GM21447 (cell line): ENCODE data around the gene DPYSL4.
A peak's percentile ranks its signal among the peaks of the same experiment; 100 is the strongest.
"Not testable (repeated sequence)": the region's sequence is repeated elsewhere in the genome, so short reads cannot be mapped to it uniquely, and the experiment has no call there.

ENCODE experiments used
- ATAC-seq: cut with Tn5 transposase; IDR thresholded peaks from one replicate; pipeline ENCODE4 v1.9.1; 2021; ENCODE audit not compliant: unreplicated experiment

Gene DPYSL4

DNA sequence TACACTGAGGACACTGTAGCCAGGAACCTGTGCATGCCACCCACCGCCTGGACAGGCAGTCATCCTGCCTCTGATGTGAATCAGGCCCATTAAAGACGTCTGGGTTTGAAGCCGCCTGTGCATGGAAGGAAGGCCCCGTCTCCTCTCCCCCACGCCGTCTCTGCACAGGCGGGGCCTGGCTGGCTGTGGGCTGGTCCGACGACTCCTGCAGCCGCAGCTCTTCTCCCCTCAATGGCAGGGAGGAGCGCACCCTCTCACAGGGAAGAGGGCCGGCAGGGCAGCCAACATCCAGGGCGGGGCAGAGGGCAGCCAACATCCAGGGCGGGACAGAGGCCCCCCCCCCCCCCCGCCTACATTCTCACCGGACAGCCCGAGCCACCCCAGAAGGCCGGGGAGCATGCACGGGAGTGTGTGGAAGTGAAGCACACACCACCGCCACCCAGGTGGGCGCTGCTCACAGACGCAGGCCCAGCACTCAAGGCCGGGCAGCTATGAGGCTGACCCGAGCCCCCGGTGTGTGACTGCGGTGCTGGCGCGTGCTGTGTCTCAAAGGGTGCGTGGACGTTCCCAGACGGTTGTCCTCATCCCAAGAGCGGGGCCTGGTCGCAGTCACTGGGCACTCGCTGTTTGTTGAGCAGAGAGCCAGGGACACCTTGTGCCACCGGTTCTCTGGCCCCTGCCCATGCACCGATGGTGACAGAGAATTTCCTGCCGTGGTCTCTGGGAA is 19.1 kb downstream of the DPYSL4 start:
- no peak for ATAC-seq

DNA sequence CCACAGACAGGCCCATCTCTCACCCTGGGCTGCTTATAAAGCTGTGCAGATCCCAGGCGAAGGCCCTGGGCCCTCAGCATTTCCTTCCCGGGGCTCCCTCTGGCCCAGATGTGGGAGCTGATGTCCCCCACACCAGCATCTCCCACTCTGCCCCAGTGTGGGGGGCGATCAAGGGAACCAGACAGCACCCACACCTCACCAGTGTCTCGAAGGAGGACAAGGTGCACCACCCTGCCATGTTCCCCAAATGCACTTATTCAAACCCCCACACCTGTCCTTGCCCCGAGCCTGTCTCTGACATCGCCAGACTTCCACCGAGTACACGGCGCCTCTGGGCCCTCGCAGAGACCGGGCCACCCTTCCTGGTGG is 19.6 kb downstream of the DPYSL4 start:
- ATAC-seq = no peak

DNA sequence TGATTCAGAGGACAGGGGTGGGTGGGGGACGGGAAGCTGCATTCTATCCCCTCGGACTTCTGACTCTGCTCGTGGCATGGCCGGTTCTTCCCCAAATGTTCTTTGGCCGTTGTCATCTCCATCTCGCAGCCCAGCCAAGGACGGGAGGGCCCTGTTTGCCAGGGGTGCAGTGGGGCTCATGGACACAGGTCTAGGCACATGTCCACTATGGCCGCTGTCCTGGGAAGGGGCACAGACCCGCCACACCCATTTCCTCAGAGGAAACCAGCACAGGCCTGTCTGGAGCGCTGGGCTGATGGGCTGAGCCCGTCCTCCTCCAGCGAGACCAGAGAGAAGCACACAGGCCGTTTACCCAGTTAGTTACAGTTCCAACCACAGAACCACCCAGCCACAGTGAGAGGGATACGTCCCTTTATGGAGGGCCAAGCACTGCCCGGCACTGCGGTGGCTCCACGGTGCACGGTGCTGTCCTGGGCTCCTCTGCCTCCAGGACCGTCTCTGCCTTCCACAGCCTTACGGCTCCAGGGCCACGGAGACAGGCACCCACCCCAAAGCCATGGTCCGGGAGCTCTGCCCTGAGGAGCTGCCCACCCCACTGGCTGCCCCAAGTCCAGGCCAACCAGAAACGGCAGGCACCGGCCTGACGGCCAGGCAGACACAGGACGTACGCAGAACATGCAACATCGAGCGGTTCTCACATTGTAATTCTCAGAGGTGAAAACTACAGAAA is 20.2 kb downstream of the DPYSL4 start:
- no peak for ATAC-seq

DNA sequence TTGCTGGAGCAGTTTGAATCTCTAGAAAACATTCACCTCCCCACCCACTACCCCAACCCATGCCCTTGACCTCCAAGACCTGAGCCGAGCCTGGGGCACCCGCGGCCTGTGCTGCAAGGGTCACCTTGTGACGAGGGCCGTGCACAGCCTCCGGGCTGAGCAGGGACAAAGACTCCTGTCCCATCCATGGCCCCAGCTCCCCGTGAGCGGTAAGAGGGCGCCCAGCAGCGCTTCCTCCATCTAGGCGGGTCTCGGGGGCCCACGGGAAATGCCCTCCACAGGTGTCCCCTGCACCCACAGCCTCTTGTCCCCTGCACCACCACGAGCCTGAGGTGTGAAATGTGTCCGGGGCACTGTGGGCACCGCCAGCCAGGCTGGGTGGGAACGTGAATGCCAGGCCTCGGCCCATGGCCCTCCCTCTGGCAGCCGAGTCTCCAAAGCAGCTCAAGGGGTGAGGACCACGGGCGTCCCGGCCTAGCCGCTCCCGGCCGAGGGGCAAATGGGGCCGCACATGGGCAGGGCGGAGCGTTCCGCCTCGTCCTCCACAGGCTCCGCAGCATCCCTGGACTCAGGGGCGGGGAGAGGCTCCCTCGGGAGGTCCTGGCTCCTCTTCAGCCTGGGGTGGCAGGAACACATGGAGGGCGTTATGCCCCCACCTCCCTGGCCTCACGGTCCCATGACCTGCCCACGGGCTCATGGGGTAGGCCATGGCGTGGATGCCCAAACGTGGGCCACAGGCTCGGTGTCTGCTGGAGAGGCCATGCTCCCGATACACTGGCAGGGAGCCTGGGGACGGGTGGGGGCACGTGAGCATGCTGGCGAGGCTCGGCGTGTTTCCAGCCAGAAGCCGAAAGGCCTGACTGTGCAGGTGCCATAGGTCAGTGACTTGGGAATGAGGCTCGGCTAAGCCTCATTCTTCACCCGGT is 21.1 kb downstream of the DPYSL4 start:
- no peak for ATAC-seq

DNA sequence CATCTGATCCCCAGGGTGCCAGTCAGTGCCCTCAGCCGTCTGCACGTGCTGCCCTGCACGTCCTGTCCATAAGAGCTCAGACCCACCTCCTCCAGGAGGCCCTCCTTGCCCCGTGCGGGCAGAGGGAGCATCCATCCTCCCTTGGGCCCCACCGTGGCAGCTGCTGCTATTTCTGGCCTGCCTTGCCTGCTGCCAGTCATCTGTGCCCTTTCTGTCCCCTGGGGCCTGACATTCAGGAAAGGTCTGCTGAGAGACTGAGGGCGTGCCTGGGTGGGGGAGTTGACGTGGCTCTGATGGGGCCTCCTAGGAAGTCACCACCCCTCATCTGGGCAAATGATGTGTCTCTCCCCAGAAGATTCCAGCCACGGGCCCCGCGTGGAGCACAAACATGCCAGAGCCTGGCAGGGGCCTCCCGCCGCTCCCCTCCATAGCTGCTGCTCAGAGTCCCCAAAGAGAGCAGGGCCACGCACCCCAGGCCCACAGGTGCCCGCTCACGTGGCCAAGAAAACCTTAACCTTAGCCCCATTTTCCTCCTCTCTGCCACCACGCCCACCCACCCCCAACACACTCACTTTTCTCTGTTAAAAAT is 21.8 kb downstream of the DPYSL4 start:
- no peak for ATAC-seq

DNA sequence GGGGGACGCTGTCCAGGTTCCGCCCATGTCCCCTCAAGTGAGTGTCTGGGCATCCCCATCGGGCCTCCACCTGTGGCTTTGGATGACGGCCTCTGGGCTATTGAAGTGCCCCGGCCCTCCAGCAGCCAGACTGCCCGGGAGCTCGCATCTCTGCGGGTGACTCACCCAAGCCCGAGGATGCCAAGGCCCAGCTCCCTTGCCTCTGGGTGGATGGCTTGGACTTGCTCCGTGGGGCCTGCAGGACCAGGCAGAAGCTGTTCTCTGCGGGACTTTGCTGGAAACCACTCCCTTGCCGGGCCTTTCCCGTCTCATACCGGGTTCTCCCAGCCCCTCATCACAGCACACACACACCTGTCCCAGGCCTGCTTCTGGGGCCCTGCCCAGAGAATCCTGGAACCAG is 22.4 kb downstream of the DPYSL4 start:
- no peak for ATAC-seq

DNA sequence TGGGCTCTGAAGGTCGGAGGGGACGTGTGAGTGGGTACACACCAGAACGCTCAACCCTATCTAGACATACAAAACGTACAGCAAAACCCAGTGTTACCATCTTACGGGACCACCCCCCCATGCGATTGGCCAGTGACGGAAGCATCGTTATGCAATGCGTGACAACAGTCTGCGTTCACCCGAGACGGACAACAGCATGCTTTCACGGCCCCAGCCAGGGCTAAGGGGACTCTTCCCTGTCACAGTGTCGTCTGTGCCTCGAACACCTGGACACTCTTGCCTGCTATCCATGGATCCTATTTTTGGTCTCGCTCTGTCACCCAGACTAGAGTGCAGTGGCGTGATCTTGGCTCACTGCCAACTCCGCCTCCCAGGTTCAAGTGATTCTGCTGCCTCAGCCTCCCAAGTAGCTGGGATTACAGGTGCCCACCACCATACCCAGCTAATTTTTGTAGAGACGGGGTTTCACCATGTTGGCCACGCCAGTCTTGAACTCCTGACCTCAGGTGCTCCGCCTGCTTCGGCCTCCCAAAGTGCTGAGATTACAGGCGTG is 23.3 kb downstream of the DPYSL4 start:
- ATAC-seq = no peak

DNA sequence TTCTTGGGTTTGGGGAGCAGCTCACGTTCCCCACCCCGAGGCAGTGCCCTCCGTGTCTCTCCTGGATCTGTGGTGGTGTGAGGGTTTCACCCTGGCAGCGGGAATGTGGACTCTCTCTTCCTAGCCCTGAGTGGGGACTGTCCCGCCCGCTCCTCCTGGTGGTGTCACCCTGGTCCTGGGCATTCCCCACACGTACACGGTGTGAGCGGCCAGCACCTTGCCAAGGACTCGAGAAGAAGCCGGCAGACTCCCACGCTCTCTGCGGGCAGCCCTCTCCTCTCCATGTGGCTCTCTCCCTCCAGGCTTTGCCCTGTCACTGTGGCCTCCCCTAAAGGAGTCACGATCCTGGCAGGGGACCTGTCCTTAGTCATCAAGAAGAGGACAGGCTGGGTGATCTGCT is 24.0 kb downstream of the DPYSL4 start:
- ATAC-seq = no peak

DNA sequence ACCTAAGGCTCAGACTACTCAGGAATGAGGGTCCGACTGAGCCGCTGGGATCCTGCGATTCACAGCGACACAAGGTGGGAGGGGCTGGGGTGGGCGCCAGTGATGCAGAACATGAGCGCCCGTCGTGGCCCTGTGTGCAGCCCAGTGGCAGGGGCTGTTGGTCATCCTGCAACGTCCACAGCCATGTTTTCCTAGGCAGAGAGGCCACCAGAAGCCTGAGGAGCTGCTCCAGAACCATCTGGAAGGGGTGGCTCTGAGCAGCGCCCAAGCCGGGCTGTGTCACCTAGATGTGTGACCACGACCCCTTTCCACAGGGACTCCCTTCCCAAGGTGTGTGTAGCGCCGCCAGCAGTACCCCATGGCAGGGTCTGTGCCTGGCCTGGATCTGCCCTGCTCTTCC is 24.5 kb downstream of the DPYSL4 start:
- ATAC-seq = no peak

DNA sequence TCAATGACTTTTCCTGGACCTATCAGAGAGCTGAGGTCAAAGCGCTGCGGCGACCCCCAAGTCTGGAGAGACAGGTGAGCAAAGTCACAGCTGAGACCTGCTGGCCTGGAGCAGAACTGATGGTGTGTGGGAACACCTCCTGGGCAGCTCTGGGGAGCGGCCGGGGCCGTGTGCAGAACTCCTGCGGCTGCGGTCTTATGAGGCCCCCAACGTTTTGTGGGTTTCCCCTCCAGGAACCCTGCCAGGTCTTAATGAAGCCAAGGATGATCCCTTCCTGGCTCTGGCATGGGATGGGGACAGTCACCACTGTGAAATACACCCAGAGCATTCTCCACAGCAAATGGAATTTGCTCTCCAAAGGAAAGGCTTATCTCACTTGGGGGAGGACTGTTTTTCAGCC is 26.1 kb downstream of the DPYSL4 start:
- no peak for ATAC-seq

DNA sequence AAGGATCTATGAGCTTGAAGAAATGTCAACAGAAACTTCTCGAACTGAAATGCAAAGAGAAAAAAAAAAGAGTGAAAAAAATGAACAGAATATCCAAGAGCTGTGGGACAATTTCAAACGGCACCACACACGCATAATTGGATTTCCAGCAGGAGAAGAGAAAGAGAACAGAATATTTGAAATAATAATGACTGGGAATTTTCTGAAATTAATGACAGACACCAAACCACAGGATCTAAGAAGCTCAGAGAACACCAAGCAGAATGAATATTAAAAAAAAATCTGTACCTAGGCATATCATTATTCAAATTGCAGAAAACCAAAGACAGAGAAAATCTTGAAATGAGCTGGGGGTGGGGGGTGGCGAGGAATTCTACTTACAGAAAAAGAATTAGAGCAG is 27.2 kb downstream of the DPYSL4 start:
- no peak for ATAC-seq

DNA sequence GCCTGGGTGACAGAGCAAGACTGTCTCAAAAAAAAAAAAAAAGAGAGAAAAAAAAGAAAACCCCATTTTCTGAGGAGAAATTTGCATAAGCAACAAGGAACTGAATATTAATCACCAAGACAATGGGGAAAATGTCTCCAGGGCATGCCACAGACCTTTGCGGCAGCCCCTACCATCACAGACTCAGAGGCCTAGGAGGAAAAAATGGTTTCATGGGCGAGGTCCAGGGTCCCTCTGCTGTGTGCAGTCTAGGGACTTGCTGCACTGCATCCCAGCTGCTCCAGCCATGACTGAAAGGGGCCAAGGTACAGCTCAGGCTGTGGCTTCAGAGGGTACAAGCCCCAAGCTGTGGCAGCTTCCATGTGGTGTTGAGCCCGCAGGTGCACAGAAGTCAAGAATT is 29.7 kb downstream of the DPYSL4 start:
- ATAC-seq = not testable (repeated sequence)

DNA sequence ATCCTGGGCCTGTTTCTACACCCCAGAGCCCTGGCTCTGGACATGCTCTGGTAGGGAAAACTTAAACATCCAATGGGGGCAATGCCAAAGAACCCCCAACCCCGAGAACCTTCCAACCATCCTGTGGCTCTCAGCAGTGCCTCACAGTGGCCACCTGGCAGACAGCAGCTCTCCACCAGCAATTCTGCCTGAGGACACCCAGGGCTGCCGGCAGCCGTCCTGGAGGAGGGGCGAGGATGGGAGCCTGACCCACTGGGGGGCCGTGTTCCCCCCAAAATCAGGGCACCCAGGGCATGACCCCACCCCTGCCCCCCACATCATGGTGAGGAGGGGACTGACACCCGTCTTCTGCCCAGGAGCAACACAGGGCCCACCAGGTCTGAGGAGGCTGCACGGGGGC is 32.7 kb downstream of the DPYSL4 start:
- ATAC-seq = no peak

DNA sequence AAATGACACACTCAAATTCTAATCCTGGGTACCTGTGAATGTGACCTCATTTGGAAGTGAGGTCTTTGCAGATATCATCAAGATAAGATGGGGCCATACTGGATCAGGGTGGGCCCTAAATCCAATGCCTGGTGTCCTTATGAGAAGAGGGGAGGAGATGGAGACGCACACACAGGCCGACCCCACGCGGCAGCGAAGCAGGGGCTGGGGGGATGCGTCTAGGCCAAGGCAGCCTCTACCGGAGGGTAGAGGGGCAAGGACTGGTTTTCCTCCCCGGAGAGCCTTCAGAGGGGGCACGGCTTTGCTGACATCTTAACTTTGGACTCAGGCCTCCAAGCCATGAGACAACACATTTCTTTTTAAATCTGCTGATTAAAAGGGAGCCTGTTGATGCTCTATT is 33.3 kb downstream of the DPYSL4 start:
- no peak for ATAC-seq

DNA sequence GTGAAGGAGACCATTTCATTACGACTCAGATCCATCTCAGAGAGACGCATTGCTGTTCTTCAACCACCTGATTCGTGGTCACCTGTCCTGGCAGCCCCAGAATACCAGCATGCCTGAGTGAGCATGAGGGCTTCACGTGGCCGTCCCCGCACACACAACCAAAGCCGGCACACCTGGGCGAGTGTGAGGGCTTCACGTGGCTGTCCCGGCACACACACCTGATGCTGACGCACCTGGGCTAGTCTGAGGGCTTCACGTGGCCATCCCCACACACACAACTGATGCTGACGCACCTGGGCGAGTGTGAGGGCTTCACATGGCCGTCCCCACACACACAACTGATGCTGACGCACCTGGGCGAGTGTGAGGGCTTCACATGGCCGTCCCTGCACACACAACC is 34.2 kb downstream of the DPYSL4 start:
- not testable (repeated sequence) for ATAC-seq

DNA sequence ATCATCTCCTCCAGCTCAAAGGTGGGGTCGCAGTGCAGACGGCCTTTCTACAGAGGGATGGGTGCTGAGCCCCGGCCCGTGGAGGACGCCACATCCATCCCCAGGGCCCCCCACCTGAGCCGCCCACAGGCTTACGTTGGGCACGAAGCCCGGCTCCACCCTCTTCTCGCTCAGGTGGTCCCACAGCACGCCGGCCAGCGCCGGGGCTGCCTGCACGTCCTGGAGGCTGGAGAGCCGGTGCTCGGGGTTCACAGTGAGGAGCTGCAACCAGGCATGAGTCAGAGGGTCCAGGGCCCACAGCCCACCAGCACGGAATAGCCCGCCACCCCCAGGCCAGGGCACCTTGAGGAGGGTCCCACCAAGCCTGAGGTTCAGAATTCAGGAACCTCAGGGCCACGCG is 36.0 kb downstream of the DPYSL4 start:
- ATAC-seq = no peak

DNA sequence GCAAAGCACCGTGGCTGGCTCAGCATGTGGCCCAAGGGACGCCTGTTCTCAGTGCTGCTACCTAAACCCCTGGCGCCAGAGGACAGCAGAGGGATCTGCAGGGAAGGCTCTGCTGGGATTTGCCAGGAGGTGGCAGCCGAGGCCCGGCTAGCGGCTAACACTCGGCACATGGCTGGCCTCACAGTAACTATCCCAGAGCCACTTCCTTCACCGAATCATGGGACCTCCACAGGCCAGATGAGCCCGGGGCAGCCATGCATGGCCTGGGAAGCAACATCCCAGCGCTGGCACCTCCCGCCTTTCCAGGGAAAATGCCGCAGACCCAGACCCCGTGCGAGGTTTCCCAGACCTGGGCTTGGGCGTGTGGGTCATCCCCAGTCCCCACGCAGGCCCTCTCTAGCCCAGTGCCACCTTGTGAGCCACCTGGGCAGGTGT is 36.4 kb downstream of the DPYSL4 start:
- peak; percentile 87 for ATAC-seq

DNA sequence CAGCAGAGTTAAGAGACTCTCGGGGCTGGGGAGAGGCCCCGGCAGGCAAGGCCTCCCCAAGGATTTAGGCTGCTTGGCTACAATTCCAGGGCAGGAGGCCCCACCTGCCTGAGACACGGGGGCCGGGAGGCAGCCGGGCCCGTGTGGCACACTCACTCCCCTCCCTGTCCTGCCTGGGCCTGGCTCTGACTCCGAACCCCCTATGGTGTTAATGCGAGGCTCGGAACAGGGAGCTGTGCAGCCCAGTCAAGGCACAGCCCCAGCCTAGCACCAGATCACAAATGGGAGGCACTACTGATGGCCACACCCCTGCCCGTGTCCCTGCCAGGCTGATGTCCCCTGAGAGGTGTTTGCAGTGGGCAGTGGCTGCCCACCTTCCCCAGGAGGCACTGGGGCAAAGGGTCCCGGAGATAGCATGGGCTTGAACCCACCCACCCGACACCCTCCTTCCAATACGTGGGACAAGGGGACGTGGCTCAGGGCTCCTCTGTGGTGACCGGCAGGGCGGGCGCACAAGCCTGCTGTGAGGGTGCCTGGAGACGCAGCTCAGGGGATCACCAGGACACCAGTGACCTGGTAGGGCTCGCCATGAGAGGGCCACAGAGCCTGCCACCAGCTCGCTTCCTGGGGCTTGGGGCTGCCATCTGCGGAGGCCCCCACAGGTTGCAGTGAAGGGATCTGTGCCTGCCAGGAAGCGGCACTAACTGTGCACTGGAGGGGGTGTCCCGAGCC is 37.0 kb downstream of the DPYSL4 start:
- no peak for ATAC-seq

DNA sequence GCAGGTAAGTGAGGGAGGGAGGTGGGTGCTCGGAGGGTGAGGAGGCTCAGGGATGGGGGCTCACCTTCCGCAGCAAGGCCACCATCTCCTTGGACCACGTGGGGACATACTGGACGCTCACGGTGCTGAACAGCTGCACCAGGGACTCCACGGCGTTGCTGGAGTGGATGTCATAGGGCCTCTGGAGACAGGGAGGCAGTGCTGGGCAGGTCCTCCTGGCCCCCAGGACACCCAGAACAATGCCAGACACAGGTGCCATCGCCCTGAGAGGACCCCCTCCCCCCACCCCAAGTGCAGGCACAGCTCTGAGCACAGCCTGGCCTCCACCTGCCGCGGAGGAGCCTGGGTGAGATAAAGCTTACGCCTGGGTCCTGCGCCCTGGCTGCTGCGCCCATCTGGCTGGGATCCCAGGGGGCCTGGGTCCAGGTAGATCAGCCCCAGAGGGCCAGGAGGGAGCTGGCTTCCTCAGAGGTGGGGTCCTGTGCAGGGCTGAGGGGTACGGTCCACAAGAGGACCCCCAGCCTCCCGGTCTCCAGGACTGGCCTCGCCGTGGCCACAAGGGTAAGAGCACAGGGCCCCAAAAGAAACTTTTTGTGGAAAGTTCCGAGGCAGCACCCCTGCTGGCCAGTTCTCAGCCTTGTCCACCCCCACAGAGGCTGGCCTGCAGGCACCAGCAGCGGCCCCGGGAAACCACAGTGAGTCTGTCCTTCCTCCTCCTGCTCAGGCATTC is 37.8 kb downstream of the DPYSL4 start:
- ATAC-seq = no peak
